HuH-7 (cell line): Measurements from ENCODE around the gene S100A2.
"Not testable (repeated sequence)": the region's sequence is repeated elsewhere in the genome, so short reads cannot be mapped to it uniquely, and the experiment has no call there.

Experiments
- DNase-seq: peaks from one replicate; pipeline ENCODE4 v3.0.0; 2011; ENCODE audit warnings: low spot score

Gene S100A2

DNA sequence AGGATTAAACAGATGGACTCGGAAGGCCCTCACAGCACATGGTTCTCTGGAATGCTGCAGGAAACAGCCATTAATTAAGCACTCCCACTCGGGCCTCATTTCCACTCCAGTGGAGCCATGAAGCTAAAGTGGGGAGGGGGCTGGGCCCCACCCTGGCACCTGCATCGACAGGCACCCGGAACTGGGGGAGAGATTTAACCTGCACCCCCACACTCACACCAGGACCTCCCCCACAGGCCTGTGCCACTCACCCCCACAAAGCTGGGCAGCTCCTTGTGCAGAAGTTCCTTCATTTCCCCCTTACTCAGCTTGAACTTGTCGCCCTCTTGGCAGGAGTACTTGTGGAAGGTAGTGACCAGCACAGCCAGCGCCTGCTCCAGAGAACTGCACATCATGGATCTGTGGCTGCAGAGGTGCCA is 2.2 kb downstream of the S100A2 start:
- DNase-seq: no peak

DNA sequence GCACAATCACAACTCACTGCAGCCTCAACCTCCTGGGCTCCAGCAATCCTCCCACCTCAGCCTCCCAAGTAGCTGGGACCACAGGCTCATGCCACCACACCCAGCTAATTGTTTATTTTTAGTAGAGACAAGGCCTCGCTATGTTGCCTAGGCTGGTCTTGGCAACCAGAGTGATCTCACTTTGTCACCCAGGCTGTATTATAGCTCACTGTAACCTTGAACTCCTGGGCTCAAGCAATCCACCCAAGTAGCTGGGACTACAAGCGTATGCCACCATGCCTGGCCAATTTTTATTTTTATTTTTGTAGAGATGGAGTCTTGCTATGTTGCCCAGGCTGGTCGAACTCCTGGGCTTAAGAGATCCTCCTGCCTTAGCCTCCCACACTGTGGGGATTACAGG is 3.6 kb downstream of the S100A2 start:
- DNase-seq: not testable (repeated sequence)

DNA sequence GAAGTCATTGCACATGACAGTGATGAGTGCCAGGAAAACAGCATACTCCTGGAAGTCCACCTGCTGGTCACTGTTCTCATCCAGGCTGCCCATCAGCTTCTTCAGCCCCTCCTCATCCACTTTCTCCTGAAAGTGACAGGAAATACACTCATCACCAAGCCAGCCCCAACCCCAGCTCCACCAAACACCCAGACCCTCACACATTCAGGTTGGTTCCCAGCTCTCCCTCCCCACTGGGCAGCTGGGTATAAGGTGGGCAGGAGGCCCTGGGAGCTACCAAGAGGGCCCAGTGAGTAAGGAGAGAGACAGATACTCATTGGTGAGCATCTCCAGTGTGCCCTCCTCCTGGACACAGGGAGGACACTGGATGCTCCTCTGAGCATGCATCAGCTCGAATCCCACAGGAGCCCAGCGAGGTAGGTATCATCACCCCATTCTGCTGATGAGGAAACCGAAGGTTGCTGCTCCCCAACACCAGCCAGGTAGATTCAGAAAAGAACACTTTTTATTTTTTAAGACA is 4.1 kb downstream of the S100A2 start:
- DNase-seq: no peak

DNA sequence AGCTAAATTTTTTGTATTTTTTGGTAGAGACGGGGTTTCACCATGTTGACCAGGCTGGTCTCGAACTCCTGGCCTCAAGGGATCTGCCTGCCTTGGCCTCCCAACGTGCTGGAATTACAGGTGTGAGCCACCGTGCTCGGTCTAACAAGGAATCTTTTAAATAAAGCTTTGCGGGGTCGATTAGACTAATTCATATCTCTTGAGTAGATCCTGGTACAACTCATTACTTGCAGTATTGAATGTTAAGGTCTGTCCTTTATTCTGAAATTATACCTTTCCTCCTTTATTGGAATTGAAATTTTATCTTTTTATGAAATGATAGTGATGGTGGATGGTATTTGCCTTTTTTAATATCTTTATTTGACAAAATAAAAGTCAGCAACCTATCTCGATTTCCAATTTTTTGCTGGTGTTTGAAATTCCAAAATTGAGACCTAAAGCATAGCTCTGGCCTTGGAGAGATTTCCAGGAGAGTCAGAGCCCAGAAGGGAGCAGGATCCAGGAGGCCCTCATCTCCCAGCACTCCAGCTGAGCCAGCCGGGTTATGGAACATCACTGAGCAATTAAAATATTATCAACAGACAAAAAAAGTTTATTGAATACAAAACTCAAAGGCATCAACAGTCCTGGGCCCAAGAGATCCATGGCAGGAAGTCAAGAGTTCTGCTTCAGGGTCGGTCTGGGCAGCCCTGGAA is 4.7 kb downstream of the S100A2 start:
- no peak for DNase-seq

DNA sequence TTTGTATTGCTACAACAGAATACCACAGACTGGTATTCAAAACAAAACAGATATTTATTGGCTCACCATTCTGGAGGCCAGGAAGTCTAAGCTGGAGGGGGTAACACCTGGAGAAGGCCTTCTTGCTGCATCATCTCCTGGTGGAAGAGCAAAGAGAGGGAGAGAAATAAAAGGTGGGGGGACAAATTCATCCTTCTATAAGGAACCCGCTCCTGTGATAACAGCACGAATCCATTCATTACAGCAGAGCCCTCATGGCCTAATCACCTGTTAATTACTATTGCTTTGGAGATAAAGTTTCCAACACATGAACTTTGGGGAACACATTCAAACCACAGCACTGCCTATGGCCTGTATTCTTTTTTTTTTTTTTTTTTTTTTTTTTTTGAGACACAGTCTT is 5.4 kb downstream of the S100A2 start:
- no peak for DNase-seq

DNA sequence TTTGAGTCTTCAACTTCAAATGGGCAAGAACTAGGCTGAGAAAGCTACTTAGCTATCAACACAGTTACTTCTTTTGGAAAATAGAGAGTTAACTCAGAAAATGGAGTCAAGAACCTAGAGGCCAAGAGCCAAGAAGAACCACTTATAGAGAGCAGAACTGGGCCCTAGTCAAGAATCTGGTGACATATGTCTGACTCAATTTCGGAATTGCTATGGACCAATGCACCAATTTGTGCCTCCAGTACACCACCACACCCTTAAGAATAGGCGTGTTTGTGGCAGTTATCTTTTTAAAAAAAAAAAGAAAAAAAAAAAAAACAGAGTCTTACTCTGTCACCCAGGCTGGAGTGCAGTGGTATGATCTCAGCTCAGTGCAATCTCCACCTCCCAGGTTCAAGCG is 7.8 kb downstream of the S100A2 start:
- no peak for DNase-seq

DNA sequence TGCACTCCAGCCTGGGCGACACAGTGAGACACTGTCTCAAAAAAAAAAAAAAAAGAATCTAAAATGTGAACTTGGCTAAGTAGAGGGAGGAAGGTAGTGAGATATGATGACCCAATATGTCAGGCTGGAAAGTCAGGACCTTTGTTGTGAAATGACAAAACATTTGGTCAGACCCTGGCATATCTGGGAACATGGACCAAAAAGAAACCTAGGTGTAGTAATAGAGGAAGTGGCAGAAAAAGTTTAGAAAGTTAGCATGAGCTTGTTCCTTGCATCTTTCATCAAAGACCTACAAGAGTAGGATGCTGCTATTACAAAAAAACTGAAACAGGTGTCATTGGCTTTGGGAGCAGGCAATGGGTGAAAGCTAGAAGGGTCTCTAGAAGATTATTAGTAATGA is 9.3 kb downstream of the S100A2 start:
- no peak for DNase-seq

DNA sequence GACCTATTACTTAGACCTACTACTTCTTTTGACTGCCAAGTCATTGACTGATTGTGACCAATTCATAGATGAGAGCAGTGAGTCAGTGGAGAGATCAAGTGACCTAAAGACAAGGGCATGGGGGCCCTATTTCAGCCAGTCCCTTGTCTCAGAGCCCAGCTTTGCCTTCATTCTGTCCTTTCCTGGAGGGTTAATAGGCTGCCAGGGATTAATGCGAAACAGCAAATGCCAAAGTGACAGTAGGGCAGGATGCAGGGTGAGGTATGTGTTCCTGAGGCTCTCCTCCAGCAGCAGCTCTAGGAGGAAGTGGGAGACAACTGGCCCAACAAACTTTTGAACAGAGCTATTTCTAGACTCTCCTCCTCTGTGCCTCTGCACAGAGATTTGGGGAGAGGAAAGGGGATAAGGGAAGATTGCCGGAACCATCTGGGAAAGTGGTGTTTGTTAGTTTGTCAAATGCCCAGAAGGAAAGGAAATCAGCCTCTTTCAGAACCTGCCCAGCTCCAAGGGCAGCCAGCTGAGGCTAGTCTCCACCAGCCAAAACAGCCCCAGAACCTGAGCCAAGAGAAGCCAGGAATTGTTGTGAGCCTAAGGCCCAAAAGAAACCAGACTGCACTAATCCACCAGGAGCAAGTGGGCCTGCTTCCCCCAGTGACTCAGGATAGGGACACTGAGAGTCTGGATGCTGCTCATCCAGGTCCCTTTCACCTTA is 11.7 kb downstream of the S100A2 start:
- no peak for DNase-seq

DNA sequence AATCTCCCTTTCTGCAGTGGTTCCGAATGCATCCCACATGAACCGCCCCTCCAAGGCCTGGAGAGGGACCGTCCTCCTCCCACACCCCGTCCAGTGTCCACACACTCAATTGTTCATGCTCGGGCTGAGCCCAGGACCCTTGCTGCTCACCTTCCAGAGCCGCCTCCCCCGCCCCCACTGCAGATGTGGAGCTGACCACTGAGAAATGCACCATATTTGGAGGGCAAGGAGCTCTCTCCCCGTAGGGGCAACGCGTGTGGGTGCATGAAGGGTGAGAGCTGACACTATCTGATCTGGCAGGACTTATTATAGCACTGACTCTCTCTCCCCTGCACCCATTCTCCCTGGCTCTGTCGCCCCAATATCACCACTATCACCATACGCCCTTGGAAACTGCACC is 12.5 kb downstream of the S100A2 start:
- no peak for DNase-seq

DNA sequence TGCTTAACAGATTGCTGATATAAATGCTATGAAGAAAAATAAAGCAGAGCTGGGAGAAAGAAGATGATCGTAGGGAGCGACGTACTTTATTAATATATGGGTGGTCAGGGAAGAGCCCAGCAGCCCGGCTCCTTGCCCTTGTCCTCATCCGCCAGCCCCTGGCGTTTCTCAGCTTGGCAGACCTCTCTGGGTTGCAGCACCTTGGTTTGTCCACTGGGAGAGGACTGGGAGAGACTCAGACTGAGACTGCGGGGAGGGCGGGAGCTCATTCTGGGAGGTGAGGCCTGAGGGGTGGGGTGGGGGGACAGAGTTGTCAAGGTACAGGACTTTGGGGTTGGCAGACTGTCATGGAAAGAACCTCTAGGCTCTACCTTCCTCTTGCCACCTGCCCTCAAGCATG is 13.3 kb downstream of the S100A2 start:
- DNase-seq: no peak

DNA sequence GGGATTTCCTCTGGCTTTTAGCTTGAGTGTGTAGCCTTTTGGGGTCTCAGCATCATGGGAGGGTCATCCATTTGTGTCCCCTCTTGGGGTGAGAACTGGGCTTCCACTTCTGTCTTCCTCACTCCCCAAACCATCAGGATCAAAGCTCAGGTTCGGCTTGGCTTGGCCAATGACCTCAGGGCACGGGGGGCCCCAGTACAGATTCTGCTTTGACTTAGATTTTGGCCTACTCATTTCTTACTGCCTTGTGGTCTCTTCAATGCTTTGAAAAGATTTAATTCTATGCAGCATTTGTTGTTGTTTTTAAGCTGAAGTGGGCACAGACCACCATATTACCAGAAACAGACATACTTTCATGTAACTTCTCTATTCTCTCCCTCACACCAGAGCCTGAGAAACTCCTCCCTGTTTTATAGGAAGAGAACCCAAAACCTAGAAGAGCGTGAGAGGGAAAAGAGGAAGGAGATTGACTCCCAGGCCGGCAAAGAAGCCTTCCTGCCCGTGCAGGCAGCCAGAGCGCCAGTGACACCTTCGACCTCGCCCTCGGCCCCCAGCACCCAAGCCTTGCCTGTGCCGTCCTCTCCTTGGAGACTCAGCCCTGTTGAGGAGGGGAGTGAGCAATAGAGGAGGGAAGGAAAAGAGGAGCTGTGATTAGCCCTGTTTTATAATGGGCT is 14.7 kb downstream of the S100A2 start:
- no peak for DNase-seq

DNA sequence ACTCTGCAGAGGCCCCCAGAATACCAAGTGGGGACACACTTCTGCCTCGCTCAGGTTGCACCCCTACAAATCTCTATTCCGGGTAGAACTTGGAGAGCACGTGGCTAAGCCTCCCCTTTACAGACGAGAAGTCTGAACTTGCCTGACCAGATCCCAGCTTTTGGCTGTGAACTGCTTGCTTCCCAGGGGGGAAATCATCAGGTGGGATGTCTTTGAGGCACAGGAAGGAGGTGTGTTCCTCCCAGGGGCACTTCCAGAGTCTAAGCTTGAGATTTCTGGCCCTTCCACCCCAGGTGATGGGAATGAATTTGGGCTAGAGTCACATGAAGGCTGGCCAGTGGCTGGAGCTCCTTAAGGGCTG is 15.3 kb downstream of the S100A2 start:
- no peak for DNase-seq

DNA sequence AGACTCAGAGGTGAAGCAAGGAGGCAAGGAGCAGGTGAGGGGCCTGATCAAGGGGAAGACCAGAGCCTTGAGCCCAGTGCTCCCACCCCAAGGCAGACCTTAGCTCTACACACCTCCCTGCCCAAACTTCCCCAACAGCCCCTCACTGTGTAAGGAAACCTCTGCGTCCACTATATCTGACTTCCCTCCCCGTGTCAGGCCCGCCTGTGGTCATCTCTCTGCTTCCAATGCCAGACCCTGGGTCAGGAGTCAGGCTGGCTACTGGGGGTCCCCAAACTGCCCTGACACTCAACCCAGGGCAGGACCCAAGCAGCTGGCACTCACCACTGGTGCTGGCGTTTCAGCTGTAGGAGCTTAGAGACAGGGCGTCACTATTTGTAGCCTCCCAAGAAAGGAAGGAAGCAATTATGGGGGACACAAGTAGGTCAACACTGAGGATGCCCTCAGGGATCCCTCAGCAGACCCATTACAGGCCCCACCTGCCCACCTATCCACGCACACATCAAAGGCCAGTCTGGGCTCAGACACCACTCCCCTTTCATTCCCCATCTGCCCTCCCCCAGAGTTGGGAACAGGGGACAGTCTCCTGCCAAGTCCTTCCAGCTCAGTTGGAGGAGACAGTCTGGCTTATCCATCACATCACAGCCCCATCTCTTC is 15.8 kb downstream of the S100A2 start:
- no peak for DNase-seq

DNA sequence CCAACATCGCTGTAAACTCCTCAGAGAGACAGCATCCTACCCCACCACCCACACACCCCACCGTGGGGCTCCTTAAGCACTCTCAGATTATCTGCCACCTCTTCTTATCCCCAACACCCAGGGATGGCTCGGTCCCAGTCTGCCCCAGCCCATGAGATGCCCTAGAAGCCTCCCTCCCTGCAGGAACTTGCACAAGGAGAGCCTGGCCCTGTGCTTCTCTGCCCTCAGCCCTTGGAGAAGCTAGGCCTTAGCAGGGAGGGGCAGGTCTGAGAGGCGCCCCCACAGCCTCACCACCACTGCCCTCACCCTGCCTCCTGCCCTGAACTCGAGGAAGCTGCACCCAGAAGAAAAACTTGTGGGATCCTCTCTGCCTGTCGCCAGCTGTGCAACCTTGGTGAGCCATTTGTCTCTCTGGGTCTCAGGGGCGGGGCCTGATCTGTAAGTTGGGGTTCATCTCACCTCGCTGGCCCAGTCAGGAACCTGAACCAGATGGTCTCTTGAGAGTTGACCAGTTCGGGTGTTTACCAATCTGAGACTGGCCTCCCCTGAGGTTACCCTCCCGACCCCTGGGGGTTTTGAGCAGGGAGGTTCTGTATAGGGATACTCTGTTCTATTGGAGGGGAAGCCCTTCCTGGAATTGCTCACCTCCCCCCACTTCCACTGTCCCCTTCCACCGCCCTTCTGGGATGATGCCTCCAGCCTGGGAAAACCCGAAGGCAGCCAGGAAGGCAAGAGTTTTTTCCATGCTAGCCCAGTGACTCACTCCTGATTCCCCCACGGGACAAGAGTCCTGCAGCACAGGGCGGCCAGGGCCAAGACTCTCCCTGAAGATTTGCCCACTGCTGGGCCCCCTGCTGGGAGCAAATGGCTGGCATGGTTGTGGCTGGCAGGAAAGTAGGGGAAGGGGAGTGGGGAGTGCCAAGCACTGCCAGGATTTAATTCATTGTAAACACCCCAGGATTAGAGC is 16.6 kb downstream of the S100A2 start, which contains the start of gene S100A3:
S100A3 (minus strand) TSS at position 537 of the 967 bp plus-strand sequence. CDS start 773 bp downstream, outside the sequence.
- DNase-seq: no peak

DNA sequence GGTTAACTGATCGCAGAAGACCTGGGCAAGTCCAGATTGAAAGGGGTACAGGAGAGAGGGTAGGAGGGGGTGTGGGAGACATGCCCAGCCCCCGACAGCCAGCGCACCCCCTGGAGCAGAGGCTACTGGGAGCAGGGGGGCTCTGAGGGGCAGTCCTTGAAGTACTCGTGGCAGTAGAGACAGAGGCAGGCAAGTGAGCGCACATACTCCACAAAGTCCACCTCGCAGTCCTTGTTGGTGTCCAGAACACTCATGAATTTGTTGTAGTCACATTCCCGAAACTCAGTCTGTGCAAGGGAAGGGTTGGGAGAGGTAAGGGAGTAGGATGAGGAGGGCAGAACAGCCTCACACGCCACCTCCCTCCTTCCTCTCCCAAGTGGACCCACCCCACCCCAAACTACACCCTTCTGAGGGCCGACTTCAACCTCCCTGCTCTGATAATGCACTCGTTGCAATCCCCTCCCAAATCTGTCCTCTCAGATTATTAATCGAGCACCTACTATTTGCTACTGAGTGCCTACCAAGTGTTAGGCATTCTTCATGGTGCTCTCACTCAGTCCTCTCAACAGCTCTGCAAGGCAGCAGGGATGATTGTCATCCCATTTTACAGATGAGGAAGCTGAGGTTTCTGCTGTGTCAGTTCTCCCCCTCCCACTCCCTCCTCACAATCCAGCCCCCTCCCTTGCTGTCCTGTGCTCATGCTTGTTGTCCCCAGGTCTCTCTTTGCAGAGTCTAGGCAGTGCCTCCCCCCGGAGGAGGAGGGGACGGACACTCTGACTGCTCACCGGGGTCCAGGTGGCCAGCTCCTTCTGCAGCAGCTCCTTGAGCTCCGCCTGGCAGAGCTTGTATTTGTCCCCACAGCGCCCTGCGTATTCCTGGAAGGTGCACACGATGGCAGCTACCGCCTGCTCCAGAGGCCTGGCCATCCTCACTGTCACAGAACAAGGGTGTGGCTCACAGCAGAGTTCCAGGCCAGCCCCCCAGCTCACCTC is 17.8 kb downstream of the S100A2 start:
- DNase-seq: no peak

DNA sequence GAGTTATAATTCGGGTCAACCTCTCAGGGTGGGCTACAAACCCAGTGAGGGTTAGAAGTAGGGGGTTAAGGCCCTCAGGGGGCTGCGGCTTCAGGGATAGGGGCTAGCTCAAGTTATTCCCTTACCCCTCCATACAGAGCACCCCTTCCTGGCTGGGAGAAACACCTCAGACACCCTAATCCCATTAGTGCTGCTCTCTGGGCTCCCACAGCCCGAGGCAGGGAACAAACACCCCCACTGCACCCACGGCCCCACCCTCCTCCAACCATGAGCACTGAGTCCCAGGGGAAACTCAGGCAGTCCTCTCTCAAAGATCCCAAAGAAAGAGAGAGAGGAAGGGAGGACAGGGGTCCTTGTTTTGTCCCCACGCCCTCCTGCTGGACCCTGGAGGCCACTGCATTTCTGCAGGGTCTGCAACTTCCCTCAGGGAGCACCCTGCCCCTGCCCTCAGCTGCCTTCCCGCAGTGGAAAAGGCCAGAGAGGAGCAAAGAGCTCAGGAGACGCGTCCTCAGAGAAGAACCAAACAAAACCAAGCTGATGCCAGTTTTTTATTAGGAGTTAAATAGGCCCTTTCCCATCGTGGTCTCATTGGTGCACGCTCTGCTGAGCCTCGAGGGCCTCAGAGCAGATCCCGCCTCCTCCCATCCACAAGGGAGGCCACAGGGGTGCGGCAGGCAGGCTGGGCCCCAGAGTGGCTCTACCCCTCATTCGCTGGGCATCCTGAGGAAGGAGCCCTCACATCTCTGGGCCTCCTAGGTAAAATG is 18.7 kb downstream of the S100A2 start:
- no peak for DNase-seq

DNA sequence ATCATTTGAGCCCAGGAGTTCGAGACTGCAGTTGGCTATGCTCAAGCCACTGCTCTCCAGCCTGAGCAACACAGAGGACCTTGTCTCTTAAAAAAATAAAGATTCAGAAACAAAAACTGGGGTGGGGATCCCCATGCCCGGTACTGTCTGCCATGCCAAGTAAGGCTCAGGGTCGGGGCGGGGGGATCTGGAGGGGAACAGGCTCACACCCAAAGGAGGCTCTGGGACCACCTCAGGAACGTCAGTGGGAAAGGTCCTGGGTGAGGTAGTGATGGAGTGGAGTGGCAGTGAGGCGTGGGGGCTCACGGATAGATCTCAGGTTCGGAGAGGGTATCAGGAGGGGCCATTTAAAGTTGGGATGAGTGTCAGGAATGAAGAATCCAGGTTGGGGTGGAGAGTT is 19.3 kb downstream of the S100A2 start:
- DNase-seq: no peak

DNA sequence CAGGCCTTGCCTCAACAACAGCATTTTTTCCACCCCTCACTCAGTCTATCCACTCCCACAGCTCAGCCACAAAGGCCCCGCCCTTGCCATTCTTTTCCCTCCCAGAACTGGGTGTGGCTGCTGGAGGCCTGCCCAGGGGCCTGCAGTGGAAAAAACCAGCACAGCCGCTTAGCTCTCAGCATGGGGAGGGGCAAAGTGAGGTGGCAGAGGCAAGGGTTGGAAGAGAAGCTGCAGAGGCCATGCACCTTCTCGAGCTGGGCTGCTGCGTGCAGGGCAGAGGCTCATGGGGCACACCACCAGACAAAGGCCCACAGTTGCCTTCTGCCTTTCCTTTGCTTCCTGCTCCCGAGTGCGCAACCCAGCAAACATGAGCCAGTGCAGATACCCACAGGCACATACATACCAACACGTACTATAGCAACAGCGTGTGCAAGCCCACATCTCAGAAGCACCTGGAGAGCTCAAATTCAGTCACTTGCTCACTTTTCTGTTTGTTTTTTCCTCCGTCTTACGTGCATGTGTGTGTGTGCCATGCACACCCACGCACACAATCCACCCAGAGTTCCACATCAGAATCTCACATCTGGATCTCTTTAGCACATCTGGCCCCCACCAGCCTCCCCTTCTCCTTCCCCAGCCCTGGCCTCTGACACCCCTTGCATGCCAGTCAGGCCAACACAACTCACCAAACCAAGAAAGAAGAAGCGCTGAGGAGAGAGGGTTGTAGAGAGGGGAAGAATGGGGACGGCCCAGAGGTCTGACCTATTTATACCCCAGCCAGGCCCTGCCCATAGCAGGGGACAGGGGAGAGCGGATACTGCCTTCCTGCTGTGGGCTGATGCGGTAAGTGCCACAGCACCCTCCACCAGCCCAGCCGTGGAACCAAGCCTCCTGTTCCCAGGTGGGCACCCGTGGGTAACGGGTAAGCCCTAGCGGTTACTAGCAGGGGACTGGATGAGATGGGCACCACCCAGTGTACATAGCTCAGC is 20.3 kb downstream of the S100A2 start, which contains the start of gene S100A4:
S100A4 (minus strand) TSS at position 740 of the 989 bp plus-strand sequence. CDS start 1,012 bp downstream, outside the sequence.
- peak; percentile 96 for DNase-seq
